Measurements from ENCODE around the gene MITD1.
"Not testable (repeated sequence)": the region's sequence is repeated elsewhere in the genome, so short reads cannot be mapped to it uniquely, and the experiment has no call there.

MITD1 gene

DNA sequence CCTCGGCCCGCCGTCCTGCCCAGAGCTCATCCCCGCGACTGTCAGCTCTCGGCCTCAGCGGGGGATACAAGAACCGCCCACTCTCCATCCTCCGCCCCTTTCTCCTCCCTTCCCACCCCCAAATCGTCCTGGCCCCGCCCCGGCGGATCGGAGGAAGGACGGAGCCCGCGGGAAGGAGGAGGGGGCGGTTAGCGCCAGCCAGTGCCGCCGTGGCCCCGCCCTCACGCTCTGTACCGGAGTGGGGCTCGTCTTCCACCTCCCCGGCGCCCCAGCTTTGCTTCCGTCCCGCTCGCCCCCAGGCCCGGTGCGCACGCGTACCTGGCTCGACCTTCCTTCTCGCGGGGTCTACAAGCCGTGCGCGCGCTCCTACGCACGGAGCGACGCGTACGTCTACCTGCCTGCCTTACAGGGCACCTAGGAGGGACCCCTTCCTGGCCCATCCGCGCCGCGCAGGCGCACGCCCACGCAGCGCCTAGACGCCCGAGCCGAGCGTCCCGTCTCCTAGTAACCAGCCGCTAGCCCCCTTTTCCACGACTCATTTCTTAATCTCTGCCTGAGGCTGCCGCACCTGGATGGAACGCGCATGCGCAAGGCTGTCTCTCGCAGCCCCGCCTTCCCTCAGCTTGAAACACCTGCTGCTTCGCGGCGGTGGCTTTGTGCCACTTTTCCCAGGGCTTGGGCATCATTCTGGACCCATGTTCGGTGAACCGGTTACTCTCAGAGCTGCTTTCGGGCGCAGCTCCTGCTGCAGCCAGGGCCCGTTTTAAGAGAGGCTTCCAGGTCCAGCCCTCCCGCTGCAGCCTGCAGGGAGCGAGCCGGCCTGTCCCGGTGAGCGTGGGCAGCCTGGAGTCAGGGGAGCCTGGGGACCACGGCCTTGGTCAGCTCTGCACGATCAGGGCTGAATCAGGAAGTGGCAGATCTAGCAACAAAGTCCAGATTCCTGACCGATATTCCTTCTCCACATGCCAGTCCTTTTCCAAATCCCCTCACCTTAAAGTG lies 39.4 kb downstream of the MITD1 start, which contains the start of gene C2orf15:
Gene C2orf15 (plus strand): TSS at position 598 of the 999 bp plus-strand sequence. CDS start 8,852 bp downstream, outside the sequence.
- in situ Hi-C loops (cut with HindIII; ENCODE audit: low sequenced_read_pairs), result no loop called here
- peak within 1 kb of the TSS; percentile 80 for H3K4me3 ChIP-seq (ENCODE audit: low read depth, low read length)
- peak; percentile 59 for DNase-seq (ENCODE audit: low read depth)

DNA sequence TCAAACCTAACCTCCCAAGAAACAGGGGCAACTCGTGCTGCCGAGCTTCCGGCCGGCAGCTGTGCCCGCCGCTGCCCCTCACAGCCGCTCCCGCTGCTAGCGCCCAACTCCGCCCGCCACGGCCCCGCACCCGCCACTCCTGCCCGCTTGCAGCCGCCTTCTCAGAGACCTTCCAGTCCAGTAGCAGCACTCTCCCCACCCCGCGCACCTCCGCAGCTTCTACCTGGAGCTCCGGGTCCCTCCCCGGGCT lies 40.1 kb downstream of the MITD1 start:
- DNase-seq (ENCODE audit: low read depth), result no peak
- peak overlapping the region; percentile 80 for H3K4me3 ChIP-seq (ENCODE audit: low read depth, low read length)
- TF ChIP-seq, protein P1, sequence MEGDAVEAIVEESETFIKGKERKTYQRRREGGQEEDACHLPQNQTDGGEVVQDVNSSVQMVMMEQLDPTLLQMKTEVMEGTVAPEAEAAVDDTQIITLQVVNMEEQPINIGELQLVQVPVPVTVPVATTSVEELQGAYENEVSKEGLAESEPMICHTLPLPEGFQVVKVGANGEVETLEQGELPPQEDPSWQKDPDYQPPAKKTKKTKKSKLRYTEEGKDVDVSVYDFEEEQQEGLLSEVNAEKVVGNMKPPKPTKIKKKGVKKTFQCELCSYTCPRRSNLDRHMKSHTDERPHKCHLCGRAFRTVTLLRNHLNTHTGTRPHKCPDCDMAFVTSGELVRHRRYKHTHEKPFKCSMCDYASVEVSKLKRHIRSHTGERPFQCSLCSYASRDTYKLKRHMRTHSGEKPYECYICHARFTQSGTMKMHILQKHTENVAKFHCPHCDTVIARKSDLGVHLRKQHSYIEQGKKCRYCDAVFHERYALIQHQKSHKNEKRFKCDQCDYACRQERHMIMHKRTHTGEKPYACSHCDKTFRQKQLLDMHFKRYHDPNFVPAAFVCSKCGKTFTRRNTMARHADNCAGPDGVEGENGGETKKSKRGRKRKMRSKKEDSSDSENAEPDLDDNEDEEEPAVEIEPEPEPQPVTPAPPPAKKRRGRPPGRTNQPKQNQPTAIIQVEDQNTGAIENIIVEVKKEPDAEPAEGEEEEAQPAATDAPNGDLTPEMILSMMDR (IDR thresholded peaks at IDR 0.05; ENCODE audit: low read depth, low read length, missing control alignments), result no peak
- in situ Hi-C loops (cut with HindIII; ENCODE audit: low sequenced_read_pairs), result no loop called here

More for the DNA sequence above, 39.4 kb downstream of the MITD1 start, which contains the start of gene C2orf15:
- TF ChIP-seq, protein P1 (IDR thresholded peaks at IDR 0.05; ENCODE audit: low read depth, low read length, missing control alignments), result no peak

DNA sequence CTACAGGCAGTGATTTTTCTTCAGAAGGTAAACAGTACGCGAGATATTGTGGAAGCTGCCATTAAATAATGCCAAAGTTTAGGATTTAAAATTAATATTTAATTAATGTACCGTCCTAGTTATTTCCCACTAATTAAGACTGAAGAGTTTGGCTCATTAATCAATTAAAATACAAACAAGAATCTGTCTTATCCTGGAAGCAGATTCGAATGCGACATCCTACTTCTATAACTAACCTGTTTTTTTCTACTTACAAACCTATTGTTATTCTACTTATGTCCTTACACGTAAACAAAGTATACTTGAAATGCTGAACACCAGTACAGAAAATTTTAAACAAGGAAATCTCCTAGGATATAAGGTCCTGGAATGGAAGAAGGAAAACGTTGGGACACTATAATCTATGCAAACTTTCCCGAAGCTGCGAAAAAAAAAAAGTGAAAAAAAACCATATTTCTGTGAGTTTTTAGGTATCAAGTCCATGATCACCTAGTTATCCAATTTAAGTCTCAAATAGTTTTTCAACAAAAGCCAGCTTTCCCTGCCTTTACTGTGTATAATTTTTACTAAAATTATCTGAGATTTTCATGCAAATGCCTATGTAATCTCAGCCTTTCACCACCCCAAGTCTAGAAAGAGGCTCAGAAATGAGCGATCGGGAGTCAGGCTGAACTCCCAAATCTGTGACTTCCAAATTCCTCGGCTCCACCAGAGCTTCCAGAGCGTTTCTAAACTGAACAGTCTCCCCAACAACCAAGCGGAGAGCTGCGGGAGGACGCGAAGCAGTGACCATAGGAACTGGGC lies 40.6 kb downstream of the MITD1 start:
- DNase-seq (ENCODE audit: low read depth), result no peak
- in situ Hi-C loops (cut with HindIII; ENCODE audit: low sequenced_read_pairs), result no loop called here
- H3K4me3 ChIP-seq (ENCODE audit: low read depth, low read length), result peak overlapping the region; percentile 80
- TF ChIP-seq, protein P1 (IDR thresholded peaks at IDR 0.05; ENCODE audit: low read depth, low read length, missing control alignments), result no peak

DNA sequence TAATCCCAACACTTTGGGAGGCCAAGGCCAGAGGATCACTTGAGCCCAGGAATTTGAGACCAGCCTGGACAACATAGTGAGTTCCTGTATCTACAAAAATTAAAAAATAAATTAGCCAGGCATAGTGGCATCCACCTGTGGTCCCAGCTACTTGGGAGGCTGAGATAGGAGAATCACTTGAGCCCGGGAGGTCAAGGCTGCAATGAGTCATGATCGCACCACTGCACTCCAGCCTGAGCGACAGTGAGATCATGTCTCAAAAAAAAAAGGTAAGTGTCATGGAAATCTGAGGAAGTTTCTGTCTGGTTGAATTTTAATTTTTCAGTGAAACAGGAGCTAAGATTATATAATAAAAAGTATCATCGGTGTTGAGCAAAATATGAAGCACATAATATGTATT lies 41.9 kb downstream of the MITD1 start:
- TF ChIP-seq, protein P1 (IDR thresholded peaks at IDR 0.05; ENCODE audit: low read depth, low read length, missing control alignments), result no peak
- in situ Hi-C loops (cut with HindIII; ENCODE audit: low sequenced_read_pairs), result no loop called here
- no peak overlapping the region for H3K4me3 ChIP-seq (ENCODE audit: low read depth, low read length)
- no peak for DNase-seq (ENCODE audit: low read depth)

DNA sequence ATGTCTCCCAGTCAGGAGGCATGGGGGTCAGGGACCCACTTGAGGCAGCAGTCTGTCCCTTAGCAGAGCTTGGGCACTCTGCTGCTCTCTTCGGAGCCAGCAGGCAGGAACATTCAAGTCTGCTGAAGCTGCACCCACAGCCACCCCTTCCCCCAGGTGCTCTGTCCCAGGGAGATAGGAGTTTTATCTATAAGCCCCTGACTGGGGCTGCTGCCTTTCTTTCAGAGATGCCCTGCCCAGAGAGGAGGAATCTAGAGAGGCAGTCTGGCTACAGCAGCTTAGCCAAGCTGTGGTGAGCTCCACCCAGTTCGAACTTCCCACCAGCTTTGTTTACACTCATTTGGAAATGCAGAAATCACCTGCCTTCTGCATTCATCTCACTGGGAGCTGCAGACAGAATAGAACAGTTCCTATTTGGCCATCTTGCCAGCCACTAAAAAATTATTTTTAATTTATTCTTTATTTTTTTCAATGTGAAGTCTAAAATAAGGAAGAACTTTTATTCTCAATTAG lies 45.8 kb downstream of the MITD1 start:
- in situ Hi-C loops (cut with HindIII; ENCODE audit: low sequenced_read_pairs); DNase-seq (ENCODE audit: low read depth); H3K4me3 ChIP-seq (ENCODE audit: low read depth, low read length): not testable (repeated sequence)

DNA sequence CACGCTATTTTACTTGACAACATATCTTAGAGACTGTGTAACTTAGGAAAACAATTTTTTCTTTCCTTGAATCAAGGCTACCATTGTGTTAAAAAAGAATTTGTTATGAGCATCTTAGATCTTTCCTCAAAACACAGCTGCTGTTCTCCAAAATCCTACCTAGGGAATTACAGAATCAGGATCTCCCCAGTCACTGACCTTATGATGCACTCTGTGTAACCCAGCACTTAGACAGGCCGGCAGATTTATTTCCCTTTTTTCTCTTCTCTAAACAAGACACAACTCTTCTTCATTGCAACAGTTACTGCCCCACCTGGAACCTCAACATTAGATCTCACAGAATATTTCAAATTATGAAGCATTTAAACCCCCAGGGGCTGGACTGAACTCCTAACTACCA lies 52.9 kb downstream of the MITD1 start:
- no peak for DNase-seq (ENCODE audit: low read depth)
- no peak overlapping the region for H3K4me3 ChIP-seq (ENCODE audit: low read depth, low read length)
- TF ChIP-seq, protein P1 (IDR thresholded peaks at IDR 0.05; ENCODE audit: low read depth, low read length, missing control alignments), result no peak
- in situ Hi-C loops (cut with HindIII; ENCODE audit: low sequenced_read_pairs), result no loop called here
